AG10803 (cell line): ENCODE data around the gene TRIP13.

ENCODE experiments used
- DNase-seq: peaks from one replicate; pipeline ENCODE4 v3.0.0; 2010; ENCODE audit warnings: low read depth
- H3K4me3 ChIP-seq: 2 replicates; pipeline ENCODE4 v1.5.1; 2011; ENCODE audit warnings: mild to moderate bottlenecking, low read length, control low read depth
- CTCF ChIP-seq: conservative IDR thresholded peaks from 2 replicates; pipeline ENCODE4 v1.5.1; 2011; ENCODE audit warnings: mild to moderate bottlenecking, low read length, control low read depth, inconsistent platforms

TRIP13 gene

DNA sequence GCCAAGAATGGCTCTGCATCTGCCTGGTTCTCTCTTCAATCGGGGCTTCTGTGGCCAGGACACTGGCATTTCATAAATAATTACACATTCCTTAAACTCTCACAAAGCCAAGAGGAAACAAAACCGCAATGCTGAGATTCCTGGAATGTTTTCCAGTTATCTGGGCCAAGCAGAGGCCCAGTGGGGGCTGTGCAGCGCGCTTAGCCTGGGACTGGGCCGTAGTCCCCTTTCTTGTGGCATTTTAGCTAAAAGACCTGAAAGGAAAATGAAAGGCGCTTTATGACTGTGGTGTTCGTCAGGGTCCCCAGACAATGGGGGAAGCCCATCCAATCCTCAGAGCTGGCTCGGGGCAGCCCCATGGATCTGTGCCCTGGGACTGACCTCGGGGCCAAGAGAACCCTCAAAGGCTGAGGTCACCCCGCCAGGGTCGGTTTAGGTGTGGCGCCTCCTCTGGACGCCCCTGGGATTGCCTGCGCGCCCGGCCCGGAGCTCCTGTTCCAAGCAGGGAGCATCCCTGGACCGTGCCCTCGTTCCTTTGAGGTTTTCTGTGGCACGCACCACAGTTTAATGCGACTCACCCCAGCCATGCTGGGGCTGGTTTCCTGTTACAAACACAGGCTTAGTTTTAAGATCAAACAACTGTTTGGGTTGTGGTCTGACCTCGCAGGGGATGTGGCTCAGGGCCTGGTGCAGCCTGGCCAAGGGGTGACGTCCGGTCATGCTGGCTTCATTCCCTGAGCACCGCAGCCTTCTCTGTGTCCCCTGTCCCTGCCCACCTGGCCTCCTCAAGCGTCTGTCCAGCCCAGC, 64.5 kb downstream of the TRIP13 start:
- peak; percentile 94 for DNase-seq
- H3K4me3 ChIP-seq: no peak overlapping the region; the same call in 1 of the 2 replicates
- TF ChIP-seq CTCF: peak; percentile 54

- no peak for TF ChIP-seq CTCF
- no peak overlapping the region for H3K4me3 ChIP-seq
- DNase-seq: peak; percentile 32
Observed at GRCh38 chr5:957748-958485, 65.2 kb downstream of the TRIP13 start.

- TF ChIP-seq CTCF: no peak
- DNase-seq: peak; percentile 88
- H3K4me3 ChIP-seq: no peak overlapping the region
Observed at GRCh38 chr5:958701-959571, 66.3 kb downstream of the TRIP13 start.

DNA sequence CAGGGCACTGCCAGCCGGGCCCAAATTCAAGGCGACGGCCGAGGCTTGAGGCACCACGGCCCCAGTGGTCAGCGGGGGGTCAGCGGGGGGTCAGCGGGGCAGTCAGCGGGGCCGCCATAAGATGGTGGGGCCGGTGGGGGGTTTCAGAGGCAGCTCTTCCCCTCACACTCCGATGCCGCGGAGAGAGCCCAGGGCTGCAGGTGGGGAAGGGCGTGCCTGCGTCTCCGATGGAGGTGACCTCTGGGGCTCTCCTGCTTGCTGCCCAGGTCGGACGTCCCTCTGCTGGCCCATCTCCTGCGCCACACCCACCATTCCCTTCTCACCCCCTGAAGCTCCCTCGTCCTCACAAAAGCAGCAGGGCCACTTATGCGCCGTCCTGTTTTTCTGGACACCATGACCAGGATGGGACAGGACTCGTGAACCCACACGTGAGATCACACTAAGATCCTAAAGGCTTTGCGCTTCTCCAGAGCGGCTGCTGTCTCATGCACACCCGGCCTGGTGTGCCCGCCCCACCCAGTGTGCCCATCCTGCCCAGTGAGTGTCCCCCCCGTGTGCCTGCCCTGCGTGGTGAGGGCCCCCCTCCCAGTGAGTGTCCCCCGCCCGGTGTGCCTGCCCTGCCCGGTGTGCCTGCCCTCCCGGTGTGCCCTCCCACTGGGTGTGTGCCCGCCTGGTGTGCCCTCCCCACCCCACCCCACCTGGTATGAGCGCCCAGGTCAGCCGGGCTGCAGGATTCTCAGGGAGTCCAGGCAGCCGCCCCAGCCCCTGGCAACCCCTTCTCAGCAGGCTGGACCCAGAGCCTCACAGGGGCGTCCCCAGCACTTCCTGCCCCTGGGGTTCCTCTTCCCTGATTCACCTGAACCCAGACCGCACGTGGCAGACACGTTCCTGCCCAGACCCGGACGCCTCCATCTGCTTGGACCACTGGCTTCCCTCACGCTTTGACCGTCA, 67.2 kb downstream of the TRIP13 start:
- no peak for TF ChIP-seq CTCF
- DNase-seq: no peak
- no peak overlapping the region for H3K4me3 ChIP-seq

DNA sequence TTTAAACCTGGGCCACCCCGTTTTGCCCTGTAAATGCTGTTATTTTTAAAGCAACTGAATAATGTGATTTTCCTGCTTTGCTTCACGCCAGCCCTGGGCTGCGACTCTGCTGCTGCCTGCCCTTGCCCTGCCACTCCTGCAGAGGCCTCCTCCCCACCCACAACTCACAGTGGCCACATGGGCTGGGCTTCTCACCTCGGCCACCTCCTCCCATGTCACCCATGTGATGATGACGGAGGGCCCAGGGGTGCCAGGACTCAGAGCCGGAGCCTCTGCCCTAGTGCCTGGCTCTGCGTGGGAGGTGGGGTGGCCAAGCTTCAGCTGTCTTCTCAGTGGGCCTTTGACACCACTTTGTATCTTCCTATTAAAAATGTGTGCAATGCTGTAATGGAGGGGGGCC, 67.9 kb downstream of the TRIP13 start:
- DNase-seq: no peak
- no peak for TF ChIP-seq CTCF
- no peak overlapping the region for H3K4me3 ChIP-seq
